Stimulated activated naive CD4-positive, alpha-beta T cell (primary cell): ENCODE data around the gene RIT2.

Source experiments
- DNase-seq, 6 experiments: peaks; one replicate each; lab custom pipeline; 2025; lab: John Stamatoyannopoulos, UW

RIT2 gene

GRCh38 chr18:42929857-42930256 is 185.6 kb downstream of the RIT2 start:
- no peak for DNase-seq

- no peak for DNase-seq
Observed at GRCh38 chr18:42929181-42929580, 186.3 kb downstream of the RIT2 start.

GRCh38 chr18:42925036-42925435 is 190.4 kb downstream of the RIT2 start:
- no peak for DNase-seq

GRCh38 chr18:42922363-42922762 is 193.1 kb downstream of the RIT2 start:
- no peak for DNase-seq

GRCh38 chr18:42921226-42921737 is 194.2 kb downstream of the RIT2 start:
- no peak for DNase-seq

GRCh38 chr18:42920621-42921020 is 194.9 kb downstream of the RIT2 start:
- DNase-seq: no peak

GRCh38 chr18:42915299-42915698 is 200.2 kb downstream of the RIT2 start:
- no peak for DNase-seq

GRCh38 chr18:42914476-42914875 is 201.0 kb downstream of the RIT2 start:
- no peak for DNase-seq

- no peak for DNase-seq
Observed at GRCh38 chr18:42909095-42909494, 206.4 kb downstream of the RIT2 start.

- DNase-seq: no peak
Observed at GRCh38 chr18:42906761-42907160, 208.7 kb downstream of the RIT2 start.

GRCh38 chr18:42901161-42901560 is 214.3 kb downstream of the RIT2 start:
- DNase-seq: no peak

- no peak for DNase-seq
Observed at GRCh38 chr18:42893977-42894376, 221.5 kb downstream of the RIT2 start.

GRCh38 chr18:42892181-42892580 is 223.3 kb downstream of the RIT2 start:
- DNase-seq: no peak

- no peak for DNase-seq
Observed at GRCh38 chr18:42891705-42892104, 223.8 kb downstream of the RIT2 start.

- DNase-seq: no peak
Observed at GRCh38 chr18:42883169-42883568, 232.3 kb downstream of the RIT2 start.

GRCh38 chr18:42882122-42882521 is 233.4 kb downstream of the RIT2 start:
- DNase-seq: no peak

- DNase-seq: no peak
Observed at GRCh38 chr18:42872838-42873237, 242.6 kb downstream of the RIT2 start.

GRCh38 chr18:42864876-42865275 is 250.6 kb downstream of the RIT2 start:
- DNase-seq: no peak

GRCh38 chr18:42861271-42861670 is 254.2 kb downstream of the RIT2 start:
- DNase-seq: no peak

- DNase-seq: no peak
Observed at GRCh38 chr18:42860548-42860947, 254.9 kb downstream of the RIT2 start.

GRCh38 chr18:42860011-42860410 is 255.5 kb downstream of the RIT2 start:
- no peak for DNase-seq

- no peak for DNase-seq
Observed at GRCh38 chr18:42854558-42854957, 260.9 kb downstream of the RIT2 start.

- DNase-seq: no peak
Observed at GRCh38 chr18:42850174-42851083, 265.1 kb downstream of the RIT2 start.

GRCh38 chr18:42839408-42839807 is 276.1 kb downstream of the RIT2 start:
- DNase-seq: no peak
